SKM-1 (cell line): ENCODE results near the gene BICD1.
"Not testable (repeated sequence)": the region's sequence is repeated elsewhere in the genome, so short reads cannot be mapped to it uniquely, and the experiment has no call there.

ENCODE experiments used
- DNase-seq: peaks from one replicate; lab custom pipeline; 2025; ENCODE audit not compliant: unreplicated experiment; lab: John Stamatoyannopoulos, UW

Gene BICD1

DNA sequence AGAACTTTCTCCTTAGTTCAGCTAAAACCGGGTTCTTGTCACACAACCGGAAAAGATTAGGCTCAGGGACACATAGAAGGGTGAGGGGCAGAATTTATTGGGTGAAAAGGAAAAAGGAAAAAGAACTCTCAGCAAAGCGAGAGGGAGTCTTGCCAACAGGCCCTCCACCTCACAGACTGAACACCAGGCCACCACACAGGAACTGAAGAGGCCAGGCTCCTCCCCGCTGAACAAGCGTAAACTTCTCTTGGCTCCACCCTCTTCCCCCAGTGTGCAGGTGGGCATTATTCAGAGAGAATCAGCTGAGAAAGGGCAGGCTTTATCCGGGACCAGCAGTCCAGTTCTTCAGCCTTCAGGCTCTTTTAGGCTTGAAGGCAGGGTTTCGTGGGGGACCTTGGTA lies 167.1 kb downstream of the BICD1 start:
- DNase-seq = no peak

GRCh38 chr12:32274665-32275064 lies 168.0 kb downstream of the BICD1 start:
- DNase-seq = no peak

GRCh38 chr12:32275520-32275919 lies 168.9 kb downstream of the BICD1 start:
- not testable (repeated sequence) for DNase-seq

- no peak for DNase-seq
These were observed 171.1 kb downstream of the BICD1 start for GRCh38 chr12:32277774-32278173.

DNA sequence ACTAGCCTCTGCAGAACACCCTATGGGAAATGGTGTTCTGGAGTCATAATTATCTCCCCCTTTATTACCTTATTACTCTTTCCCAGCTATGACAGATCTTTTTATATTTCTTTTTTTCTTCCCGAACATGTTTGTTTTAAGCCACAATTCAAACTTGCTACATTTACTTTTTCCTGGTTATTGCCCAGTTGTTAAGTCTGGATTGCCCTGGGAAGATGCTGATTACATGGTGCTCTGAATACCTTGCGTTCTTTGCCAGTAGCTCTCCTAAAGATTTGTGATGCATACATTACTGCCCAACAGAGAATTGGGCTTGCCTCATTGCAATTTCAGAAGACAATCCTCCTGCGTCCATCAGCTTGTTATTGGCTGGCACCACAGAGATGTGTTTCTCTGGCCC lies 174.5 kb downstream of the BICD1 start:
- no peak for DNase-seq

GRCh38 chr12:32284561-32284960 lies 177.9 kb downstream of the BICD1 start:
- DNase-seq = no peak

DNA sequence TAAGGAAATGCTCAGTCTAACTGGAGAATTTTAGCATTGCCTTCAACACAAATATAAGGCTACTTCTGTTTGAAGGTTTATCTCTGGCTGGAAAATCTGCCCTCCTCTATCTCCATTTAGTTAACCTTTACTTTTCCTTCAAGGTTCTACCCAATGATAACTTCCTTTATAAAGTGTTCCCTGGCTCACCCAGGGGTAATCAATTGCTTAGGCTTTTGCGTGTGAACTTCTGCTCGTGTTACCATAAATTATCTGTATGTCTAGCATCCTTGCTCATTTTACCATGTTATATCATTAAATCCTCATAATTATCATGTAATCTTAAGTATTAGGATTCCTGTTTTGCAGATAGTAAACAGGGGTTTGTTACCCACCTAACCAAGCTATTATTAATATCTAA lies 178.4 kb downstream of the BICD1 start:
- DNase-seq = no peak

- DNase-seq = no peak
These were observed 178.8 kb downstream of the BICD1 start for GRCh38 chr12:32285489-32285888.

GRCh38 chr12:32290411-32290810 lies 183.8 kb downstream of the BICD1 start:
- no peak for DNase-seq

DNA sequence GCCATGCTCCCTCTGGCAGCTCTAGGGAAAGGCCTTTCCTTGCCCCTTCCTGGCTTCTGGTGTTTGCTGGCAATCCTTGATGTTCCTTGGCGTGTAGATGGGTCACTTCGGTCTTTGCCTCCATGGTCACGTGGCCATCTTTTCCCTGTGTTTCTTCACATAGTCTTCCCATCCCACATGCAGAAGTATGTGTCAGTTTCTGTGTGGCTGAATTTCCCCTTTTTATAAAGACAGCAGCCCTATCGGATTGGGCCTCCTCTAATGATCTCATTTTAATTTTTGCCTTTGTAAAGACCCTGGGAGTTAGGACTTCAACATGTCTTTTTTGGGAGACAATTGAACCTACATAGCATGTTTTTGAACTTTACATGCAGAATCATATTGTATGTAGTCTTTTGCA lies 185.5 kb downstream of the BICD1 start:
- no peak for DNase-seq

GRCh38 chr12:32293808-32294419 lies 187.3 kb downstream of the BICD1 start:
- no peak for DNase-seq

GRCh38 chr12:32296567-32296966 lies 189.9 kb downstream of the BICD1 start:
- no peak for DNase-seq

GRCh38 chr12:32298917-32299316 lies 192.3 kb downstream of the BICD1 start:
- DNase-seq = no peak

- no peak for DNase-seq
These were observed 194.6 kb downstream of the BICD1 start for GRCh38 chr12:32301216-32301615.

GRCh38 chr12:32302218-32303173 lies 195.8 kb downstream of the BICD1 start:
- DNase-seq = no peak

DNA sequence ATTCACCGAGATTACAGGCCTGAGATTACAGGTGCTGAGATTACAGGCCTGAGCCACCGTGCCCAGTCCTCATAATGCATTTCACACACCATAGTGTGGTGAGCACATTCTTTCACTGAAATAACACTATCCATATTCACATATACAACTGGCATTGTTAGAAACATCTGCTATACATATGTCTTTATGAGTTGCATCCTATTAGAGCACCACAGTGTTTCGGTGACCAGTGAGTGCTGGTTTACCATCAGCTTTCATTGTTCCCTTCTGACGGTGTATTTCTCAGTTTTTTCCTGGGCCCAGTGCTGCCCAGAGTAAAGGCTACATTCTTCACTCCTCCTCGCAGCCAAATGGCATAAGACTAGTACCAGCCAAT lies 196.5 kb downstream of the BICD1 start:
- no peak for DNase-seq

DNA sequence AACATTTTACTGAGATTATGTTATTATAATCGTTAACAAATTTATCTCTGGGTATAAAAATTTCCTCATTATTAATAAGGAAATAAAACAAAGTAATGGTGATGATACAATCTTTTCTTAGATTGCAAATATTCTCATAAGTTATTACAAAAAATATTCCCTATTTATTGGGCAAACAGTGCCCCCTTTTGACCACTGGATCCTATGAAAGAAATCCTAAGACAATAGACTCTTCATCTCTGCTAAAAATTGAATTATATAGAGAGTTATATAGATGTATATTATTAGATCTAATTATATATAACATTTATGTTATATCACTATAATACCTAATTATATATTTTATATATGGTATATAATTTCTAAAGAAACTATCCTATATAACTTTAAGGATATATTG lies 198.5 kb downstream of the BICD1 start:
- DNase-seq = no peak

DNA sequence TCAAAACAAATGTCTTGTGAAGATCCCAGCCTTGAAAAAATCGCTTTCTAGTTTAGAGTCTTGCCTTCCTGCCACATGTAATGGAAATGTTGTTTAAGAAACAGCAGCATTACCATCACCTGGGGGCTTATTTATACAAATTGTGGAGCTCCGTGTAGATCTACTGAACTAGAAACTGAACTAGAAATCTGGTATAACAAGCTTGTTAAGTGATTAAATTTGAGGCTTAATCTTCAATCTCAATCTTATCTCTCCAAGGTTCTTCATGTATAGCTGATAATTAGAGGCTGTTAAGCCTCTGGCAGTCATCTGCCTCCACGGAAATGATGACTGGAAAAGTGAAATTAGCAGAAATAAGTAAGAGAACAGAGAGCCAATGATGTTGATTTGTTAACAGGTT lies 200.7 kb downstream of the BICD1 start:
- no peak for DNase-seq

DNA sequence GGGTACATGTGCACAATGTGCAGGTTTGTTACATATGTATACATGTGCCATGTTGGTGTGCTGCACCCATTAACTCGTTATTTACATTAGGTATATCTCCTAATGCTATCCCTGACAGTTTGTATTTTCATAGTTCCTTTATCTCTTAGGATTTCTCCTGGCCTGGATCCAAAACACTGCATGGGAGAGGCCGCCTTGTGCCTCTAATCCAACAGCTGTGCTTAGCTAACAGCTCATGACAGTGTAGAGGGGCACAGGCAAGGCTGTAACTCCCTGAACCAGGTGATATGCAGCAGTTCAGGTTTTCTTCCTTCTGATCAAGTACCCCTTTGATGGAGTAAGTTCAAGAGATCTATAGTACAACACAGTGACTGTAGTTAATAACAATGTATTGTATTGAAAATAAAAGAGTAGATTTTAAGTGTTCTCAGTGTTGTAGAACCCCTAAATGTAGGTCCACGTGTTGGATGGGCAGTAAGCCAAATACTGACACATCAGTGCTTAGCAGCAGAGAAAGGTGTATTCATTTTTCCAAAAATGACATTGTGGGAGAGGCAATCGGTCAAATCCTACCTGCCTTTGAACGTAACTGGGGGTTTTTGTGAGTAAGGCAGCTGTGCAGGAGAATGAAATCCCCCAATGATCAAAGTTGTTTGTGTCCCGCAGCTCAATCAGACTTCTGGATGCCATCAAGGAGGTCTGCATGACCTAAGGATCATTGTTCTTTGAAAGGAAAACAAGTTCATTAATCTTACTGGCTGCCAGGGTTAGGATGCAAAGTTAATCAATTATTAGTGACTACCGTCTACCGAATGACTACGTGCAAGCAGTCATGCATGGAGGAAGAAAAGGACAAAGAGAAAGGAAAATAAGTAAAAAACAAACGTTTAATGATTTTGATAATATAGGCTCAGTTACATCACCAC lies 203.4 kb downstream of the BICD1 start:
- no peak for DNase-seq

DNA sequence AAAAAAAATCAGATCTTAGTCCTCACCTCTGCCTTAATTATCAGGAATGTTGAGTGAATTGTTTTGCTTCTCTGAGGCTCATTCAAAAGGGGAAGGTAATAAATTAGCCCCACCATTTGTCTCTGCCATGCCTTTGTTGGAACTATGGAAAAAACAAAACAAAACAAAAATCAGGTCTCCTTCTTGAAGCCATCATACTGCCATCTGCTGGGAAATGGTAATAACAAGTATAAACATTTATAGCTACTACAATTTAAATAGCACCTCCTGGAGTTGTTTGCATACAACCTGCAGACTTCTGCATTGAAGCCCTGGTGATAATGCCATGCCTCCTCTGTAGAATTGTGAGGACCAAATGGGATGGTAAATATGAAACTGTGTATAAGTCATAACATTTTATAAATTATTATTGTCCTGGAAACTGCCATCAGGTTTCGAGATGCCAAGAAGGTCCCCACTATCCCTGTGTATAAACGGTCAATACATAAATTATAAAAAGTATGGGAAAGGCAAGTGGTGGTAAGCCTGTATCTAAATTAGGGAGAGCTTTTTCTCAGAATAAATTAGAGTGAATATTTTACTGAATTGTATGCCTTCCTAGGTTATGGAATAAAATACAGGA lies 205.5 kb downstream of the BICD1 start:
- no peak for DNase-seq

GRCh38 chr12:32322354-32322753 lies 215.7 kb downstream of the BICD1 start:
- no peak for DNase-seq
